ENCODE results near the gene SLCO2A1. TPM values are rescaled to one million over a fixed set of nuclear protein-coding genes. Genes with fewer than 3 reads are reported as not detected.

SLCO2A1 gene
- total RNA-seq, 4 donors from 2014 or later, result 8.4 to 68.5 (median 22.7) TPM

DNA sequence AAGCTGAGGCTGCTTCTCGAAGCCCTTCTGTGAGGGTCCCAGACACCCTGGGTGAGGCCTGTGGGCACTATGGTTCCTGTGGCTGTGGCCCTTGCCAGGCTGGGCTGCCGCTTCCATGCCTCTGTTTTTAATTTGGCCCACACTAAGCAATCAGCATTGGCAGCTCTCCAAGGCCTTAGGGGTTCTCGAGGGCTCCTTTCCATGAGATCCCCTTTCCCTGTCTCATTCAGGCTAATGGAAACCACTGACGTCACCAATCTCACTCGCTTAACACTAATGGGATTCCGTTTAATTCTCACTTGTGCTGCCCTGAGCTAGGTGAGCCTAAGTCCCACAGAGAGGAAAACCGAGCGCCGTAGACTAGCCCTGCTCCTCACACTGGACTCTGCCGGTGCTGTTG lies 73.8 kb downstream of the SLCO2A1 start:
- H3K36me3 ChIP-seq, result no peaks in the 10 kb centered on the region
- no peak overlapping the region for H3K4me3 ChIP-seq
- intact Hi-C loops (cut with DNase I; ENCODE audit: low total_unique reads), result no loop called here
- no peaks in the 10 kb centered on the region for H3K4me1 ChIP-seq
- no peaks in the 10 kb centered on the region for H3K9me3 ChIP-seq
- no peaks in the 10 kb centered on the region for H3K27me3 ChIP-seq
- no peak for DNase-seq
- no peak for TF ChIP-seq POLR2A (IDR thresholded peaks at IDR 0.05)
- TF ChIP-seq, protein P1, sequence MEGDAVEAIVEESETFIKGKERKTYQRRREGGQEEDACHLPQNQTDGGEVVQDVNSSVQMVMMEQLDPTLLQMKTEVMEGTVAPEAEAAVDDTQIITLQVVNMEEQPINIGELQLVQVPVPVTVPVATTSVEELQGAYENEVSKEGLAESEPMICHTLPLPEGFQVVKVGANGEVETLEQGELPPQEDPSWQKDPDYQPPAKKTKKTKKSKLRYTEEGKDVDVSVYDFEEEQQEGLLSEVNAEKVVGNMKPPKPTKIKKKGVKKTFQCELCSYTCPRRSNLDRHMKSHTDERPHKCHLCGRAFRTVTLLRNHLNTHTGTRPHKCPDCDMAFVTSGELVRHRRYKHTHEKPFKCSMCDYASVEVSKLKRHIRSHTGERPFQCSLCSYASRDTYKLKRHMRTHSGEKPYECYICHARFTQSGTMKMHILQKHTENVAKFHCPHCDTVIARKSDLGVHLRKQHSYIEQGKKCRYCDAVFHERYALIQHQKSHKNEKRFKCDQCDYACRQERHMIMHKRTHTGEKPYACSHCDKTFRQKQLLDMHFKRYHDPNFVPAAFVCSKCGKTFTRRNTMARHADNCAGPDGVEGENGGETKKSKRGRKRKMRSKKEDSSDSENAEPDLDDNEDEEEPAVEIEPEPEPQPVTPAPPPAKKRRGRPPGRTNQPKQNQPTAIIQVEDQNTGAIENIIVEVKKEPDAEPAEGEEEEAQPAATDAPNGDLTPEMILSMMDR (IDR thresholded peaks at IDR 0.05), result no peak
- no peak for TF ChIP-seq POLR2AphosphoS5 (IDR thresholded peaks at IDR 0.05)
- no peak for TF ChIP-seq EP300 (IDR thresholded peaks at IDR 0.05; ENCODE audit: low read depth)
- in situ Hi-C loops (cut with MboI; ENCODE audit: low pct_ligation_motif_present in 1 of 4, low pct_unique_long_range_greater_than_20kb in 1 of 4, low sequenced_read_pairs in 3 of 4), result no loop called here
- 86% methylated on average over 10 of the region's 10 CpGs; no CpG with 5 or more reads in 1 of the 2 donors for WGBS, 2 donors (ENCODE audit: low coverage in 1 of 2)
- no peak overlapping the region for H3K27ac ChIP-seq

DNA sequence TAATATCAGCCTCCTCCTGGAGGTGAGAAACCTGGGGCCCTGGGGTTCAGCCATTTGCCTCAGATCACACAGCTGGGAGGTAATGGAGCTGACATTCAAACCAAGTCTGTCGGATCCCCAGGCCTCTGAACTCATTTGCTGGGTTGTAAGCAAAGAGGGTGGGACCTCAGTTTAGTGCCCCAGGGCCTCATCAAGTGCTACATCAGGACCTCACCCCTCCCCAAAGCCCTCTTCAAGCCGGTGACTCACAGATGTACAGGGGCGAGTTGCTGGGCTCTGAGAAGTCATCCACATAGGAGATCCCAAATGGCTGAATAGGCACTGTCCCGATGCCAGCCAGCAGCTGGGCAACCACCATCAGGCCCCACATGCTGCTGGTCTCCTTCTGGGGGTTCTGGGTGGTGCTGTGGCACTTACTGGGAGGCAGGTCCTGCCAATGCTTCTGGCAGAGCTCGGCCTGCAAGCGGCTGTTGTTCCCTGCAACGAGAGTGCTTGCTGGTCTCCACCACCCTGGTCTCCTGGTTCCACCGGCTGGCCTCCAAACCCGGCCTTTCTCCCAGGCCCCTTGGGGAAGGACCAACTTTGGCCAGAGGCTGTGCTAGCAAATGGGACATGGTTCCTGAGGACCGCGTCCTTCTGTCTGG lies 74.9 kb downstream of the SLCO2A1 start:
- intact Hi-C loops (cut with DNase I; ENCODE audit: low total_unique reads) (loop anchor here (5.0 kb wide), 1 partner anchor 968 kb away; no protein-coding TSS in a partner anchor), in situ Hi-C loops (cut with MboI; ENCODE audit: low pct_ligation_motif_present in 1 of 4, low pct_unique_long_range_greater_than_20kb in 1 of 4, low sequenced_read_pairs in 3 of 4) (no loop called here)
- TF ChIP-seq EP300 (IDR thresholded peaks at IDR 0.05; ENCODE audit: low read depth), result no peak
- TF ChIP-seq, protein P1 (IDR thresholded peaks at IDR 0.05), result no peak
- TF ChIP-seq POLR2AphosphoS5 (IDR thresholded peaks at IDR 0.05), result no peak
- no peak for TF ChIP-seq POLR2A (IDR thresholded peaks at IDR 0.05)
- no peaks in the 10 kb centered on the region for H3K27me3 ChIP-seq
- no peaks in the 10 kb centered on the region for H3K36me3 ChIP-seq
- H3K4me1 ChIP-seq, result no peaks in the 10 kb centered on the region
- H3K9me3 ChIP-seq, result no peaks in the 10 kb centered on the region
- DNase-seq, result no peak
- H3K27ac ChIP-seq, result no peak overlapping the region
- H3K4me3 ChIP-seq, result no peak overlapping the region
- WGBS, 2 donors (ENCODE audit: low coverage in 1 of 2), result 86% methylated on average over 11 of the region's 11 CpGs; no CpG with 5 or more reads in 1 of the 2 donors

DNA sequence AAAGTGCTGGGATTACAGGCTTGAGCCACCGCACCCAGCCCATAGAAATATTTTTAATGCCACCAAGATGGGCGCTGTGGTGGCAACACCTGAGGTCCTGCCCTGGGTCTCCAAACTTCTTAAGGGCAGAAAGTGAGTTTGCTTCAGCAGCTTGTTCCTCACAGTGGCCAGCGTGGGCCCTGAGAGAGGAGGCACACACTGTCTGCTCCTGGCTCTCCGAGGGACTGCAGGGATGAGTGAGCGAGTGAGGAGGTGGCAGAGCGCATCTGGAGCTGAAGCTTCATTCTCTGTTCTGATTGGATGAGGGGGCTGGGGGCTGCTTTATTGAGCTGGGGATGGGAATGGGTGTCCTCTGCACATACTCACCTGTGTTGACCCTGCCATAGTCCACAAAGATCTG lies 76.4 kb downstream of the SLCO2A1 start:
- DNase-seq, result no peak
- H3K4me3 ChIP-seq, result no peak overlapping the region
- TF ChIP-seq POLR2AphosphoS5 (IDR thresholded peaks at IDR 0.05) (no peak), EP300 (IDR thresholded peaks at IDR 0.05; ENCODE audit: low read depth) (no peak), POLR2A (IDR thresholded peaks at IDR 0.05) (no peak)
- TF ChIP-seq, protein P1 (IDR thresholded peaks at IDR 0.05), result no peak
- 86% methylated on average over 6 of the region's 6 CpGs; no CpG with 5 or more reads in 1 of the 2 donors for WGBS, 2 donors (ENCODE audit: low coverage in 1 of 2)
- no peak overlapping the region for H3K27ac ChIP-seq
- intact Hi-C loops (cut with DNase I; ENCODE audit: low total_unique reads) (loop anchor here (5.0 kb wide), 1 partner anchor 966 kb away; no protein-coding TSS in a partner anchor), in situ Hi-C loops (cut with MboI; ENCODE audit: low pct_ligation_motif_present in 1 of 4, low pct_unique_long_range_greater_than_20kb in 1 of 4, low sequenced_read_pairs in 3 of 4) (no loop called here)
- no peaks in the 10 kb centered on the region for H3K9me3 ChIP-seq
- no peaks in the 10 kb centered on the region for H3K4me1 ChIP-seq
- no peaks in the 10 kb centered on the region for H3K36me3 ChIP-seq
- no peaks in the 10 kb centered on the region for H3K27me3 ChIP-seq

DNA sequence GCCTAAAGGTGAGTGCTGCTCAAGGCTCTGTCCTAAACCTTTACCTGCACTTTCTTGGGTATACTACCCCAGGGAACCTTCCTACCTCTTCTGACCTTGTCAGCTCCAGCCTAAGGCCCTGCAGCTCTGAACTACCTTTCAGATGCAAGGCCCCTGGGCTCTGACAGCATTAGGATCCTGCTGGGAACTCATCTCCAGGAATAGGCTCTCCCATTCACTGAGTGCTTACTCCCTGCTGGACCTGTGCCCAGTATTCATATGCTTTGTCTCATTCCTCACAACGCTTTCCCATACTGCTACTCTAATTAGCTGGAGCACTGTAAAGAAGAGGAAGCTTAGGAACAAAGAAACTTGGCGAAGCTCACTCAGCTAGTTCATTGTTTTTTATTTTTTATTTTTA lies 80.3 kb downstream of the SLCO2A1 start:
- Histone ChIP-seq H3K27ac (no peak overlapping the region), H3K4me3 (no peak overlapping the region), H3K9me3 (no peaks in the 10 kb centered on the region), H3K4me1 (peaks cover 0 to 5% (median under 1%) of the 10 kb centered on the region in 4 donors), H3K36me3 (no peaks in the 10 kb centered on the region), H3K27me3 (no peaks in the 10 kb centered on the region)
- TF ChIP-seq EP300 (IDR thresholded peaks at IDR 0.05; ENCODE audit: low read depth), result no peak
- no peak for TF ChIP-seq POLR2A (IDR thresholded peaks at IDR 0.05)
- no peak for TF ChIP-seq POLR2AphosphoS5 (IDR thresholded peaks at IDR 0.05)
- TF ChIP-seq, protein P1 (IDR thresholded peaks at IDR 0.05), result no peak
- DNase-seq, result no peak
- intact Hi-C loops (cut with DNase I; ENCODE audit: low total_unique reads) (no loop called here), in situ Hi-C loops (cut with MboI; ENCODE audit: low pct_ligation_motif_present in 1 of 4, low pct_unique_long_range_greater_than_20kb in 1 of 4, low sequenced_read_pairs in 3 of 4) (loop anchor here in 2 of 4 donors (25.0 kb wide), 1 partner anchor 1212 kb away; no protein-coding TSS in a partner anchor)
- WGBS, 2 donors (ENCODE audit: low coverage in 1 of 2), result 42 to 61% methylated on average over 2 of the region's 2 CpGs
